ENCODE data around the gene EFCAB14.

GRCh38 chr1:46705408-46705807 is 13.5 kb downstream of the EFCAB14 start:
- no peak for TF ChIP-seq CTCF (IDR thresholded peaks at IDR 0.05; ENCODE audit: borderline replicate concordance, extremely low read depth, low read length, poor library complexity, severe bottlenecking)
- TF ChIP-seq EZH2 (IDR thresholded peaks at IDR 0.05; ENCODE audit: borderline replicate concordance, low read depth, low read length, severe bottlenecking): no peak
